HPDE6-E6E7 (cell line): ENCODE data around the gene LMTK2.
A peak's percentile ranks its signal among the peaks of the same experiment; 100 is the strongest.

Experiments used
- DNase-seq: peaks from one replicate; pipeline ENCODE4 v3.0.0; 2011; ENCODE audit warnings: missing footprints; ENCODE audit errors: extremely low spot score

Gene LMTK2

DNA sequence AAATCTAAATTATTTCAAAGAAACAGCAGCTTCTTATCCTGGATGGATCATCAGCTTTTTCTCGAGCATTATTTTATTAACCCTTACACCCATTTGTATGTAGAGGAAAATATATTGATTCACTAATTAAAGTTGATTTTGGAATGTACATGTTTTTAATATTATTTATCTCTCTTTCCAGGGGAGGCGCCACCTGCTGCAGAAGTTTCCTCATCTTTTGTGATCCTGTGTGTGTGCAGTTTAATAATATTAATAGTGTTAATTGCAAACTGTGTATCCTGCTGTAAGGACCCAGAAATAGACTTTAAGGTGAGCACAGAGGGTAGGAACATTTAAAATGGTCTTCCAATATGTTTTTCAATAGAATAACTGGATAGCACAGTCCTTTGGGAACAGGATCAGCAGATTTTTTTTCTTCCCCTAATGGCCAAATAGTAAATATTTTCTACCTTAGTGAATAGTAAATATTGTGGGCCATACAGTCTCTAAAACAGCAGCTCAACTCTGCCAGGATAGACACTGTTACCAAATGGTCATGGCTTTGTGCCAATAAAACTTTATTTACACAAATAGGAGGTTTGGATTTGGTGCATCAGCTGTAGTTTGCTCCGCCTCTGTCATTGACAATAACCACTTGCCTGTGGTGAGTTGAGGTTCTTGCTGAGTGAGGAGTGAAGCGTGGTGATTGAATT lies 30.6 kb downstream of the LMTK2 start:
- DNase-seq = no peak

DNA sequence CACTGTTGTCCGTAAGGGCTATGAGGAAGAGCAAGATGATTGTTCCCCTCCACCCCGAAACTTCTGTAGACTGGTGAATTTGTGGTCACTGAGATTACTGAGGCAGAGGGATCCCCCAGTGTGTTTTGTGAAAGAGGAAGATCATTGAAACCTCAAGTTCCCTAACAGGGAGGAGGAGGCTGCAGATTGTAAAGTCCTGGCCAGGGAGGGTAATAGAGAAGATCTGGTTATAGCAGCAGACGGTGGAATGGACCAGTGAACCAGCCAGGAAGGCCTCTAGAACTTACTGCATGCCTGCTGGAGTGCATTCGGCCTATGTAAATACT lies 31.1 kb downstream of the LMTK2 start:
- no peak for DNase-seq

DNA sequence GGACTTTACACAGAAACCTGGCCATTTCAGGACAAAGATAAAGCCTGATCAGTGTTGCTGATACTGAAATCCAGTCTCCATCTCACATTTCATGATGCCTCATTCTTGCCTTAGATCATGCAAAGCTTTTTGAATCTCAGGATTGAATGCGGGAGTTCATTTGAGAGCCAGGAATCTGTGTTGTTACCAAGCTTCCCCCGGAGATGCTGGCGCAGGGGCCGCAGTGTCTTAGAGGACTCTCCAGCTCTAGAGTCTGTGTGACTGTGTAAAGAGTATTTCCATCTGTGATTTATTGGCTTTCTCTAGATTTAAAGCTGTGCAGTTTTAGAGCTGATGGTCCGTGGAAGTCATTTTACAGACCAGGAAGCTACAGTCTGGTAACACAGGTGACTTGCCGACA lies 32.0 kb downstream of the LMTK2 start:
- DNase-seq = no peak

DNA sequence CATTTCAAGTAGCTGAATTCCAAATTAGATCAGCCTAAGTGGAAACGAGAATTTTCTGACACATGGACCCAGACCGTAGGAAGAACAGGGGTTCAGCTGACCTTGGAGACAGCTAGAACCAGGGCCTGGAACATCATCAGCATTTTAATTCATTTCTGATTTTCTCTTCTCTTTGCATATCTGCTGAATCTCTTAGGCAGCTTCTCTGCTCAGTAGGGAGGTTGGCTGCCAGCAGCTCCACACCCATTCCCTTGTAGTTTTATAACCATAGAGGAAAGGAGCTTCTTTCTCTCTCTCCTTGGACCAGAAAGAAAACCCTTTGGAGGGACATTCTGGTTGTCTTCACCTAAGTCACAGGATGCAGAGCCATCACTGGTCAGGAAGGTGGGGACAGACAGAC lies 36.0 kb downstream of the LMTK2 start:
- no peak for DNase-seq

DNA sequence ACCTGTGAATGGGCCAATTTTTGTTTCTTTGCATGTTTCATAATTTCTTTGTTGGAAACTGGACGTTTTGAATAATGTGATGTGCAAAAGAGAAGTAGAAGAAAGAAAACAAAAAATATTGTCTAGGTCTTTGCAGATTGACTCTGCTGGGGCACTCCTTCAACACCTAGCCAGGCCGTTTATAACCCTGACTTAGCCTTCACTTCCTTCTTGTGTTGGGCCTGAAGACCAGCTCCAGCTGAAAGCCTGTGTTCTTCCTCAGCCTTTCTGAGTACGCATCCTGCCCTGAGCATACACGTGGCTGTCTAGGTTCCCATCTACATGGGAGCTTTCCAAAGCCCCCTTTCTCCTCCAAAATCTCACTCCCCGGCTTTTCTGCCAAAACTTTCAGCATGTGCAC lies 41.9 kb downstream of the LMTK2 start:
- DNase-seq = no peak

DNA sequence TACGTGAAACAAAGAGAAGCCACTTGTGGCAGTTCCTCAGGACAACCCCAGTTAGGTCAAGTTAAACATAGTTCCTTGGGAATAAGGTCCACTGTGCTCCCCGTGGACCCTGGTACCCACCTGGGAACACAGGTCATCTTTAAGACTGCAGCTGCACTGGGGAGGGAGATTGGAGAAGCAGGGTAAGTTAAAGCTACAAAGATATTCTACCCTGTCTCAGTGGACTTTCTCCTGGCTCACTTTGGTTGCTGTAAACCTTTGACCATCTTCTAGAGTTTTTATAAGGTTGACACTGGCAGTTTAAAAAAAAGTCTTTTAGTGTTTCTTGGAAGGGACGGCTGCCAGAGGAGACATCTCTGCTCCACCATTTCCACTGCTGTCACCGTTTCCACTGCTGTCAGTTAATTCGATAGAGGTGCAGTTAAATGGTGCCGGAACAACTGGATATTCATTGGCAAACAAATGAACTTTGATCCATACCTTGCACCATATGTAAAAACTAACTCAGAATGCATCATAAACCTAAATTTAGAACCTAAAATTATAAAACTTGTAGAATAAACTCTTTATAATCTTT lies 42.5 kb downstream of the LMTK2 start:
- no peak for DNase-seq

DNA sequence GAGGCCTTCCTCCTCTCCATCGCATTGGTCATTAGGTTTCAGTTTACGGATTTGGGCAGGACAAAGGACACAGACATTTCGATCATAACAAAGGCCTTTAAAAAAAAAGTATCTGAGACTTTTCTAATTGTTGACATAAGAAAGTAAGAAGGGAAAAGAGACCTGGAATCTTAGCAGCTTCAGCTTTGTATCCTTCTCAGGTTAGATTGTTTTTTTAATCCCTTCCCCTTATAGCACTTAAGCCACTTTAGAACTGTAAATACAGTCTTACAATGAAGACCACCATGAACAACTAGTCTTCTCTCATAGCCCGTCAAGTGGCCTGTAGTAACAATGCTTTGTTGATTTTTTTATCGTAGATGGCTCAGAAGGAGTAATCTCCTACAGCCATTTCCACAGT lies 45.2 kb downstream of the LMTK2 start:
- DNase-seq = no peak

DNA sequence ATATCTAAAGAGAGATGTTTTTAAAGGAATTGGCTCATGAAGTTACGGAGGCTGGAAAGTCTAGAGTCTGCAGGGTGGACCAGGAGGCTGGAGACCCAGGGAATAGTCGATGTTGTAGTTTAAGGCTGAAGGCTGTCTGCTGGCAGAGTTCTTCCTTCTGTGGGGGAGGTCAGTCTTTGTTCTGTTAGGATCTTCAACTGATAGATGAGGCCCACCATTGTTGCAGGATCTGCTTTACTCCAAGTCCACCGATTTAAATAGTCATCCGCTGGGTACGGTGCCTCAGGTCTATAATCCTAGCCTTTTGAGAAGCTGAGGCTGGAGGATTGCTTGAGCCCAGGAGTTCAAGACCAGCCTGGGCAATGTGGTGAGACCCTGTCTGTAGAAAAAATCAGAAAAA lies 50.0 kb downstream of the LMTK2 start:
- DNase-seq = no peak

DNA sequence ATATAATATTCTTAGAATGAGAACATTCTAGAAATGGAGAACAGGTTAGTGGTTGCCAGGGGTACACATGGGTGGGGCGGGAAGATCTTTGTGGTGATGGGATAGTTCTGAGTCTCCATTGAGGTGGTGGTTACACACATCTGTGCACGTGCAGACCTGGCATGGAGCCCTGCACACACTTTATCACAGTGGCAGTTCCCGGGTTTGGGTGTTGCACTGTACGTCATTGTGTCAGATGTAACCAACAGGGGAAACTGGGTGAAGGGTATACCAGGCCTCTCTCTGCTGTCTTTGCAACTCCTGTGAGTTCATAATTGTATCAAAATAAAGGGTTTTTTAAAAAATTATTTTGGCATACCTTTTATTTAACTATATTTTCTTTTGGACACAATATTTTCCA lies 51.1 kb downstream of the LMTK2 start:
- no peak for DNase-seq

DNA sequence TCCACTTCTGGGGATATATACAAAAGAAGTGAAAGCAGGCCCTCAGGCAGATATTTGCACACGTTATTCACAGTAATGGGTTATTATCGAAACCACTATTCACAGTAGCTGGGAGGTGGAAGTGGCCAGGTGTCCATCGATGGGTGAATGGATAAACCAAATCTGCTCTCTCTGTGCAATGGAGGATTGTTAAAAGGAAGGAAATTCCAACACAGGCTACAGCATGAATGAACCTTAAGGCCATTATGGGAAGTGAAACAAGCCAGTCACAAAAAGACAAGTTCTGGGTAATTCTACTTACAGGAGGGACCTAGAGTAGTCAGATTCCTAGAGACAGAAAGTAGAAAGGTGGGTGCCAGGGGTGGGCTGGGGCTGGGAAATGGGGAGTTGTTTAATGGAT lies 56.1 kb downstream of the LMTK2 start:
- DNase-seq = no peak

DNA sequence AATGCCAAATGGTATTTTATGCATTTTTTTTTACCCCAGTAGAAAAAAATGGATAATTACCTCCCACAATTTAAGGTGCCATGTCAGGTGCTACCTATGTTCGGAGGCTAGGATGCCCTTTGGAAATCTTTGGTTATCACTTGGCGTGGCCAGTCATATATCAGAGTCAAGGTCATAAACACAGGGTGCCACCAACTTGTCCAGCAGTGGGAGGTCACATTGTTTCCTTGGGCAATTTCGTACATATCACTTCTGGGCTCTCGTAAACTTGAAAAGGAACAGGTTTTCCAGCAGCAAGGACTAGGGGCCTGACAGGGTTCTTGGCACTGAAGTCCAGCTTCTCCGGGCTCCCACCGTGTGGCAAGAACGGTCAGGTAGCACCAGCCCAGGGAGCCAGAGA lies 56.6 kb downstream of the LMTK2 start:
- DNase-seq = no peak

DNA sequence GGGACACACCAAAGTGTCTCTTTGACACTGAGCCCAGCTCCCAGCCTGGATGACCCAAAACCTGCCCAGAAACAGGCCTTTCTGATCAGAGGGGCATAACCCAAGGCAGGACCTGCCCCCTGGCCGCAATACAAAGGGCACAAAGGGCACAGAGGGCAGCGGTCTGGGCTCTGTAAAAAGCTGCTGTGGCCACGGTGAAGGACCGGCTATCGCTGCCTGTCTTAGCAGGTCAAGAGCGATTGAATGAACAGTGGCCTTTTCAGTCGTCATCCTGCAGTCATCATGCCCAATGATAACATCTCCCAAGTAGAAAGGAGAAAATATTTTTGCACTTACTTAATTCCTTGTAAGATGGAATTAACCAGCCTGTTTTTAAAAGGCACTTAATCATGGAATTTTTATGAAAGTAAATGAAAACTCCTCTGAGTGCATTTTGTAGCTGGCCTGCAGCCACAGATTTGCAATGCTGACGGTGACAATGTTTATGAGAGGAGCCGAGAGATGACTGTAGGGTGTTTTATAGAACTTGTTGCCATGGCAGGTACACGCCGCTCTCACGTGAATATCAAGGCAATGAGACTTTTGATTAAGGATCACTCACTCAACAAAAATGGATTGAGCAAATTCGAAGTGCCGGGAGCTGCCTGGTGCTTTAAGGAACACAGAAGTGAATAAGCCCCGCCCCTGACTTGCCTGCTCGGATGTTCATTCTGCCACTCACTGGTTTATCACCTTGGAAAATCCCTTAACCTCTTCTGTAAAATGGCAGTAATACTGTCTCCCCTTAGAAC lies 57.2 kb downstream of the LMTK2 start:
- peak; percentile 46 for DNase-seq

DNA sequence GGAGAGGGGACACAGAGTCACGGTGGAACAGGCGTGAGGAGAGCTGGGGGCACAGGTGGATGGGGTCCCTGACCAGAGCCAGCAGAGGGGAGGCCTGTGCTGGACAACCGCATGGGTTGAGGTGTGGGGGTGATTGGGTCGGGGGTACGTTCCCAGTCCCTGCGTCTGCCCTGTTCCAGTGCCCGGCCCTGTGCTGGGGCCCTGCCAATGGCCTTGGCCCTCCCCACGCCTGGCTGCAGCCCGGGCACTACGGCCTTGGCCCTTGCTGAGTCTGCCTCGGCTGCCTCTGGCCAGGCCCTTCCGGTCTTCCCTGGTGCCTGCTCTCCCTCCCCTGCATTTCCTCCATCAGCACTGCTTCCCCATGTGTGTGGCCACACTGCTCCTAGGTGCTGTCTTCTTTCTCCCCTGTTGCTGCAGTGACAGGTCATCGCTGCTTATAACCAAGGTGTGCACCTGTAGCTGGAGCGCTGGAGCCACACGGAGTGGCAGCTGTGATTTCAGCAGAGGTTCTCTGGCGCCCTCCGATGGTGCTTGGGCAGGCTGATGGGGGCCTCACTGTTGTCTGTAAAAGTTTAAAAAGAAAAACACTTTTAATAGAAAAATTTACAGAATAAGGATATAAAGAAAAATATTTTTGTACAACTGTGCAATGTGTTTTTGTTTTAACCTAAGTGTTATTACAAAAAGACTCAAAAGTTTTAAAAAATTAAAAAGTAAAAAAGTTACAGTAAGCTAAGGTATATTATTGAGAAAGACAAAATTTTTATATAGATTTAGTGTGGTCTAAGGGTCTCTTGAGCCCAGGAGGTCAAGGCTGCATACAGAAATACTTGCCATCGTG lies 59.4 kb downstream of the LMTK2 start:
- DNase-seq = no peak

DNA sequence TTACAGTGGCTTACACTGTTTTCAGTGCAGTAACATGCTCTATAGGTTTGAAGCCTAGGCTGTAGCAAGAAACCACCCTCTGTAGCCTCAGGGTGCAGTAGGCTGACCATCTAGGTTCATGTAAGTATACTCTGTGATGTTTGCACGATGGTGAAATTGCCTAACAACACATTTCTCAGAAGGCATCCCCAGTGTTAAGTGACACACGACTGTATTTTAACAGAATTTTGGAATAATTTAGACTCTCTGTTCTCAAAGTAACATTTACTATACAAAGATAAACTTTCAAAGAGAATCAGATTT lies 60.0 kb downstream of the LMTK2 start:
- DNase-seq = no peak

DNA sequence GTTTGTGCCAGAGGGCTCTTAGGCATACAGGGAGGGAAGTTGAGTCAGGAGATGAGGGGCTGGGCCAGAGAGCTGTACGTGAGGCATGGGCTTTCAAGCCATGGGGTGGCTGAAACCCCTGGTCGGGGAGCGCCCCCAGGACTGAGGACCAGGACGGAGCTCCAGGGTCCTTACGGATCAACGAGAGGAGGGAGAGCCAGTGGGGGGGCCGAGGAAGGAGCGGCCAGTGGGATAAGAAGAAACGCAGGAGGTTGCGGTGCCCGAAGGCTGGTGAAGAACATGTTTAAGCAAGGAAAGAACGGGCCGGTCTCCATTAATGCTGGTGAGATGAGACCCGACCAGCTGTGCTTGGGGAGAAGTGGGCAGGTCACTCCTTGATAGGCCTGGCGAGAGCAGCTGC lies 61.0 kb downstream of the LMTK2 start:
- DNase-seq = no peak

DNA sequence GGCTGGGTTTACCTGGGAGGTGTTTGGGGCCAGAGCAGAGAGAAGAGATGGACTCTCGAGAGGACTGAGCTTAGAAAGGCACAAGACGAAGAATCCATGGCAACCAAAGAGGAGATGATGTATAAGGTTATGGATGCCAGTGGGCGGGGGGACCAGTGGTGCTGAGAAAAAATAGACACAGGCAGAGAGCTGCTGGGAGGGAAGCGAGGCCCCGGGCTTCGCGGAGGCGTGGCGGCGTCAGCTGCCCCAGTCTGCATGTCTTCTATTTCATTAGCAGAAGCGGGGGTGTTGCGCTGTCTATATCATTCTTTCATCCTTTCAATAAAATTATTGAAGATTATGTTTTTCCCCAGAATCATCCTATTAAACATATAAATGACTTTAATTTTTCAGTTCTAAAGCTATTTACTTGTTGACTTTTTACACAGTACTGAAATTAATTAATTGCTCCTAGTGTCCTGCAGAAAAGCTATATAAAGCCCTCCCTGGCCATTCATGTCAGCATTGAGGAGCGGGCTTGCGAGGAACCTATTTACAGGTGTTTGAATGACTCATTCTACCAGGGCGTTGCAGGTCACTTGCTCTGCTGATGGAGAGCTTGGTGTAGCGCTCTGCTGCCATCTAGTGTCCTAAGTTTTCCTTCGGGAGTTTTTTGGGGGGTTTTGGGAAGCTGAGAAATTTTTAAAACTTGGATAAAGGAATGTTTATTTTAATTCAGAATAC lies 61.7 kb downstream of the LMTK2 start:
- DNase-seq = peak; percentile 88

DNA sequence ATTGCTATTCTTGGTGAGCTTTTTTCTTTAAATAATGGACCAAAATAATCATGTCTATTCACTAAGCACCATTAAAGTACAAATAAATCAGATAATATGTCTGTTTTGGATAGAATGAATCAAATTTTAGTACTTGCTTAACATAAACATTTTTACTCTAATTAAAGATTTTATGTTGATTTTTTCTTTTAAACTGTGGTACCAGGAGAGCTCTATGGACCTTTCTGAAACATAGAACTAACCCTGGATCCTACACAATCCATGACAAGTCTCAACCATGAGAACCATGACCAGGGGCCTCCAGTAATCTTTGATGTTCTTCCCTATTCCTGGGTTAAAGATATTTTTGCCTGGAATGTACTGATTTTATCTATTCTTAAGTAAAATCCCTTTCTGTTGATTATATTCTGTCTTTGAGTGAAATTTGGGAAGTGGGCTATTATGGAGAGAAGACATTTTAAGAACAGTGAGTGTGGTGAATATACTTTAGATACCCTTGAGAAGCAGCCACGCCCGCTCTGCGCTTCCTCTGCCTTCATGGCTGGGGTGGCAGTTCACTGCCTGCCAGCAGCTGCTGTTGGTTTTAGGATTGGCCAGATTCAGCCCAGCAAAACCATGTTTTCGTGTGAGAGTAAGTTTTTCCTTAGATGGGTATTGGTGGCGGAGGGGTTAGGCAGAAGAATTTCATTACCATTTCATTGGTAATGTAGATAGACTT lies 62.4 kb downstream of the LMTK2 start:
- no peak for DNase-seq

DNA sequence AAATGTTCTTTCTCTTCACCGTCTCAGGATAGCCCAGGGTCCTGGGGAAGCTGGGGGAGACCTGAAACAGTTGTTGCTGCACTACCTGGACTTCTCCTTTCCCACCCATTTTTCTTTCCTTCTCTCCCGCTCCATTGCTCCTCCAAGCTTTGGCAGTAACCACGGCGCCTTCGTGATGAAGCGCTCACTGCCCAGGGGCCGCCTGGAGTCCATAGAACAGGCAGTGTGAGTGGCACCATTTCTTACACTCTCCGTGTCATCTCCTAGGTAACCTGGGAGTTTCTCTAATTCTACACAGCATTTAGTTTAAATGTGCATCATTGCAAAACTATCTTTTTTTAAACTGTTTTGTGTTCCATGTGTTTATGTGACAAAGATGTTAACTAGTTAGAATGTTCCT lies 64.3 kb downstream of the LMTK2 start:
- no peak for DNase-seq

DNA sequence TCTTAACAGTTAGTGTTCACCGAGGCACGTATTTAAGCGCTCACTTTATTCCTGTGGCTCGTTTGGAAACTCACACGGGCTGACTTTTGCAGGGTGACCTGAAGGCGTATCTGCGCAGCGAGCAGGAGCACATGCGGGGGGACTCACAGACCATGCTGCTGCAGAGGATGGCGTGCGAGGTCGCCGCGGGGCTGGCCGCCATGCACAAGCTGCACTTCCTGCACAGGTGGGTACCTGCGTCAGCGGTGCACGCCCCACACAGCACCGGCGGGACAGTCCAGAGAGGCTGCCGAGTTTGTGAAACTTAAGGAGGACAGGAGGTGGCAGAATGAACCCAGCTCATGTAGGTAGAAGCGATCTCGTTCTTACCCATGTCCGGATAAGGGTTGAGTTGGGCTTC lies 64.8 kb downstream of the LMTK2 start:
- no peak for DNase-seq

DNA sequence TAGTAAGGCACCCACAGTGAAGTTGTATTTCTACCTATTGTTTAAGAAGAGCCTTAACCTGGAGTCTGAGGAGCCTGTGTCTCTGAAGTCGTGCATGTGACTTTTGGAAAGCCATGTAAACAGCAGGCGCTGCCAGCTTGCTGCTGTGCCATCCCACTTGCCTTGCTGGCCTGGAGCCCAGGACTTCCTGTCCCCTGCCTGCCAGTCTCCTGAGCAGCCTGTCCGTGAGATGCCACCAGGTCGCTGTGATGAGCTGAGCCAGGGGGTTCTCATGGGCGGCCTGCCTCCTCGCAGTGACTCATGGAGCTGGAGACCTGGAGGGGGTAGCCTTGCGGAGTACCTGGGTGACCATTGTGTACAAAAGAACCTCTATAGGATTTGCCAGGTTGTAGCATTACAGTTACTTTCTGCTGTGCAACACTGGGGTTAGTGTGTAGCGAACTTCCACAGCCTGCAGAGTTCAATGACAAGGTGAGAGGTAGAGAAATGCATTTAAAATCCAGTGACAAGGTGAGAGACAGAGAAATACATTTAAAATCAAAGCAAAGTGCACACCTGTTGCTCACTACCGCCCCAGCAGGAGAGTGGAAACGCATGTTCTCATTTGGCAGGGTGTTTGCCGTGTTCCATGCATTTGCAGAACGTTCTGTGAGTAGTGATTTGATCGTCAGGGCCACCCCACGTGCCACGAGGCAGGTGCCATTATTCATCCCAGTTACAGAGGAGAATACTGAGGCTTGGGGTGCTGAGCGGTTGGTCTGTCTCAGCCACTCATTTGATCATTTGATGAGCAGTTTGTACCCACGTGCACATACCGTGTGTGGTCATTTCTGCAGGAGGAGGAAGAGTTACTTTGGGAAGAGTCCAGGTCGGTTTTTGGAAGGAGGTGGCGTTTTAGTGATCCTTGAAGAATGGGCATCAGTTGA lies 67.9 kb downstream of the LMTK2 start:
- DNase-seq = no peak
